Kidney capillary endothelial cell (primary cell): ENCODE data around the gene CYP1A1.
A peak's percentile ranks its signal among the peaks of the same experiment; 100 is the strongest.
"Not testable (repeated sequence)": the region's sequence is repeated elsewhere in the genome, so short reads cannot be mapped to it uniquely, and the experiment has no call there.

ENCODE experiments used
- DNase-seq: peaks from one replicate; pipeline ENCODE4 v3.0.0-alpha.2; 2018; ENCODE audit warnings: low spot score

The CYP1A1 gene

DNA sequence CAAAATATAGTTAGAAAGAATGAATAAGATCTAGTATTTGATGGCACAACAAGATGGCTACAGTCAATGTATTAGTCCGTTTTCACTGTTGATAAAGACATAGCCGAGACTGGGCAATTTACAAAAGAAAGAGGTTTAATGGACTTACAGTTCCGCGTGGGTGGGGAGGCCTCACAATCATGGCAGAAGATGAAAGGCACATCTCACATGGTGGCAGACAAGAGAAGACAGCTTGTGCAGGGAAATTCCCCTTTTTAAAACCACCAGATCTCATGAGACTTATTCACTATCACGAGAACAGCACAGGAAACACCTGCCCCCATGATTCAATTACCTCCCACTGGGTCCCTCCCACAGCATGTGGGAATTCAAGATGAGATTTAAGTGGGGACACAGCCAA lies 12.9 kb upstream of the CYP1A1 start:
- DNase-seq, result not testable (repeated sequence)

DNA sequence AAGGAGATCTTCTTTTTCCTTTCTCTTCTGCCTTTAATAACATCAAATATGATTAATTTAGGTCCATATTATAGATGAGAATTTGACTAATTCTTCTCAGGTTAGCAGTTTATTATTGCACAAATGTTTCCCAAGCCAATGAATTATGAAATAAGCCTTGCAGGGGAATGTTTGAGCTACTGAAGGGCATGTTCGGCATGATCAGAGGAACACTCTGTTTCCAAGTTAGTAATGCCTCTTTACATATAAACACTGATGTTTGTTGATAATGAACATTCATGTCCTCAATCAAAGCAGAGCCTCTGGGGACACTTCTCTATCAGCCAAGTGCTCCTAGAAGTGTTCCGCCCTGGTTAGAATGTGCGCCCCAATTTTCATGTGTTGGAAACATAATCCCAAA lies 10.0 kb upstream of the CYP1A1 start:
- no peak for DNase-seq

DNA sequence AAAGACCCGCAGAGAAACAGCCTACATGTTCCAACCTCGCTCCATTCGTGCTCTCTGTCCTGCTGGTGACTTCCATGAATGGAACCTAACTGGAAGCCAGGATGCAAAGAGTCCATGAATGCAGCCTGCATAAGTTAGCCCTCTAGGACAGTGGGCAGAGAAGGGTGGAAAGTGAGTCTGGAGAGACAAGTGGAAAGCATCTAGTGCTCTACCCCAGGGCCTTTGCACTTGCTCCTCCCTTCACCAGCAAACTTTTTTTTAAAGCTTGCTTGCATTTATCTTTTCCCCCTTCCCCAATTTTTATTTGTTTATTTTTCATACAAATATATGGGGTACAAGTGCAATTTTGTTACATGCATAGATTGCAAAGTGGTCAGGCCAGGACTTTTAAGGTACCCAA lies 7.9 kb upstream of the CYP1A1 start:
- no peak for DNase-seq

DNA sequence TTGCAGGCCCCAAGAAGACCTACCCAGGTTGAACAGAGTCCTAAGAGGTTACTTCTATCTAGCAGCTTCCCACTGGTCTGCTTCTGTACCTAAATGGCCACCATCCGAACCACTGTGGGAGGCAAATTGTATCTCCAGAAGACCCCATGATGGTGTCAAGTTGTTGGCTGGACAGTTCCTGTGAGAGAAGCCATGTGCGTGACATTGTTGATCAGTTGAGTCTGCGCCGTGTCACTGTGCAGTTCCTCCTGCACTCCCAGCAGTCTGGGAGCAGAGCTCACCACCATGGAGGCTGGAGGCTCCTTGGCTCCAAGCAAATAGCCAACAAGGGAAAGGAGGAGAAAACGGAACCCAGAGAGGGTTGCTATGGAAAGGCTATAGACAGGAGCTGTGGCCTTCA lies 7.5 kb upstream of the CYP1A1 start:
- no peak for DNase-seq

DNA sequence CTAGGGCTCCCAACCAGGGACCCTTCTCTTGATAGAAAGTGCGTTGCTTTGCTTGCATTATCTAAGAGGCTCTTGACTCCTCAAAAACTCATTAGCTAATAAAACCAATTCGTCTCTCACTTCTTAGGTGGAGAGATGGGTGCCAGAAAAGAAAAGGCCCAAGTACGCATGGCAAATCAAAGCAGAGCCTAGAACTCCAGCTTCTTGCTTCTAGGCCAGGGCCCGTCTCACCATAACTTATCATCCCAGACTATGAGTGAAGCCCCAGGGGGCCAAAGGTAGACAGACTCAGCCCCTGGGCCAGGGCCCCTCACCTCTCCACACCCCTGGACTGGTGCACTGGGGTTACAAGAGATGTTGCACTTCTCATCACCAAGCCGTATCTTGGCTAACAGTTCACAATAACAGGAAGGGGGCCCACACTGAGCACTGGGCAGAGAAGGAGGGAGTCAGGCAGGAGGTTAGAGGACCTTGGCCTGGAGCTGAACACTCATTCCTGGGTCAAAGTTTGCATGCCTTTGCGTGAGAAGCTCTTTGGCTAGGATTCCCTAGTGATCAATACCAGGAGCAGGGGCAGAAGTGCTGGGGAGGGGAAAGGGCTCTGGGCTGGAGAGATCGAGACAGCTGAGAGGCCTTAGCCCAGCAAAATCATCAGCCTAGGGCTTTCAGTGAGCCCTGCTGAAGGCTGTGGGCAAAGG lies 5.4 kb upstream of the CYP1A1 start:
- no peak for DNase-seq

DNA sequence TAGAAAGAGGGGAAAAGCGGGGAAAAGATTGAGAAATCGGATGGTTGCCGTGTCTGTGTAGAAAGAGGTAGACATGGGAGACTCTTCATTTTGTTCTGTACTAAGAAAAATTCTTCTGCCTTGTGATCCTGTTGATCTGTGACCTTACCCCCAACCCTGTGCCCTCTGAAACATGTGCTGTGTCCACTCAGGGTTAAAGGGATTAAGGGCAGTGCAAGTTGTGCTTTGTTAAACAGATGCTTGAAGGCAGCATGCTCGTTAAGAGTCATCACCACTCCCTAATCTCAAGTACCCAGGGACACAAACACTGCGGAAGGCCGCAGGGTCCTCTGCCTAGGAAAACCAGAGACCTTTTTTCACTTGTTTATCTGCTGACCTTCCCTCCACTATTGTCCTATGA lies 4.0 kb upstream of the CYP1A1 start:
- not testable (repeated sequence) for DNase-seq

DNA sequence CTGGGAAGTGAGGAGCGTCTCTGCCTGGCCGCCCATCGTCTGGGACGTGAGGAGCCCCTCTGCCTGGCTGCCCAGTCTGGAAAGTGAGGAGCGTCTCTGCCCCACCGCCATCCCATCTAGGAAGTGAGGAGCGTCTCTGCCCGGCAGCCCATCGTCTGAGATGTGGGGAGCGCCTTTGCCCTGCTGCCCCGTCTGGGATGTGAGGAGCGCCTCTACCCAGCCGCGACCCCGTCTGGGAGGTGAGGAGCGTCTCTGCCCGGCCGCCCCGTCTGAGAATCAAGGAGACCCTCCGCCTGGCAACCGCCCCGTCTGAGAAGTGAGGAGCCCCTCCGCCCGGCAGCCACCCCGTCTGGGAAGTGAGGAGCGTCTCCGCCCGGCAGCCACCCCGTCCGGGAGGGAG lies 3.4 kb upstream of the CYP1A1 start:
- not testable (repeated sequence) for DNase-seq

DNA sequence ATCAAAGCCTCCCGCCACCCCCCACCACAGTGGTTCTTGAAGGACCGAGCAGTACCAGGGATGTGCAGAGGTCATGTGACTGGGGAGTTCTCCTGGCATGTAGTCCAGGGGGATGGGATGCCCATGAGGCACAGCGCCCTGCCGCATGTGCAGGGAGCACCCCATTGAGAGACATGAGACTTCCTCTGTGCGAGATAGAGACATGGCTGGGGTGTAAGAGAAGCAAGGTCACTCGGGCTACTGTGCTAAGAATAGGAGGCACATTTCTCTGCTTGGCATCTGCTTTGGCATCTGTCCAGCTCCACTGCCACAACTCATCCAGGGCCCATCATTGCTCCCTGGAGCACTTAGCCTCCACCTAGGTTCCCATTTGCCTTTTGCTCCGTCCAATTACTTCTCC lies 2.4 kb upstream of the CYP1A1 start:
- no peak for DNase-seq

DNA sequence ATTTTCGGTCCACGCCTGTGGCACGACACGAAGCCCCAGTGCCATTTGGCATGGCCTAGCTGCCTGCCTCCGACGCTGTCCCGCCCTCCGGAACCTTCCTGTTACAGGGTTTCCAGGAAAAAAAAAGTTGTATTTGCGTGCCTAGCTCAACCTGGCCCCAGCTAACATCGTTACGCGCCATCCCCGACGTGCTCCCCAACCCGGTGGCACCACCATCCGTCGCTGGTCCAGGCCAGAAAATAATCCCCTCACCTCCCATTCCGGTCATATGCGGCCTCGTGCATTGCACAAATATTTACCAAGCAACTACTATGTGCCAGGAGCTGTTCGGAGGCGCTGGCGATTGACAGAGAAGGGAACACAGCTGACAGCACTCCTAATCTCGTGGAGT lies 1.4 kb upstream of the CYP1A1 start:
- no peak for DNase-seq

DNA sequence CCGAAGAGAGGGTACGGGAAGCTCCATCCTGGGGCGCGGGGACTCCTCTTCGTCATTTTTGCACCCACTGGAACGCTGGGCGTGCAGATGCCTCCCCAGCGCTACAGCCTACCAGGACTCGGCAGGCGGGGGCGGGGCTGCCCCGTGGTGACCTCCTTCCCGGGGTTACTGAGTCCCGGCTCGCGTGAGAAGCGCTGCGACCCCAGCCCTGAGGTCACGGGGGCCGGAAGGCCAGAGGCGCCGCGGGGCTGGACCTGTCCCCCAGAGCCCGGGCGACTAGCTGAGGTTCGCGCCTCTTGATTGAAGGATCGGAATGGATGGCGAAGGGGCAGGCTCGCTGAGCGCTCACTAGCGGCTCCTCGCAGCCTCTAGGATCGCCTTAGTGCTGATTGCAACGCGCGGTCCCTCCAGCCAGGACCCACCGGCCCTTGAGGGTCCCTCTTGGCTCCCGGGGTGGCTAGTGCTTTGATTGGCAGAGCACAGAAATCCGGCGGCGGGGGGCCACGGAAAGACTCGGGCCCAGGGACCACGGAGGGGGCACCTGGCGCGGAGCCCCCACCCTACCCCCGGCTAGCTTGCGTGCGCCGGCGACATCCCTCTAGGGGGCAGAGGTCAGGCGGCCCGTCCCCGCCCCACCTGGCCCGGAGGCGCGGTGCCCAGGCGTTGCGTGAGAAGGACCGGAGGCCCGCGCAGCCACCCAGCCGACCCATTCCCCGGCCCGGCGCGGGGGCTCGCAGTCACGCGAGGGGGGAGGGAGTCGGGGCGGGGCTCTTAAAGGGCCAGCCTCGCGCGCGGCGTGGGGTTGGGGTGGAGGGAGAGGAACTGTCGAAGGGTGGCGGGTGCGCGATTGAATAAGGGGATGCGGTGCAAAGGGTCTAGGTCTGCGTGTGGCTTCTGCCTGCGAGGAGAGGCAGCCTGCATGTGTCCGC lies 781 bp upstream of the CYP1A1 start:
- peak; percentile 42 for DNase-seq

DNA sequence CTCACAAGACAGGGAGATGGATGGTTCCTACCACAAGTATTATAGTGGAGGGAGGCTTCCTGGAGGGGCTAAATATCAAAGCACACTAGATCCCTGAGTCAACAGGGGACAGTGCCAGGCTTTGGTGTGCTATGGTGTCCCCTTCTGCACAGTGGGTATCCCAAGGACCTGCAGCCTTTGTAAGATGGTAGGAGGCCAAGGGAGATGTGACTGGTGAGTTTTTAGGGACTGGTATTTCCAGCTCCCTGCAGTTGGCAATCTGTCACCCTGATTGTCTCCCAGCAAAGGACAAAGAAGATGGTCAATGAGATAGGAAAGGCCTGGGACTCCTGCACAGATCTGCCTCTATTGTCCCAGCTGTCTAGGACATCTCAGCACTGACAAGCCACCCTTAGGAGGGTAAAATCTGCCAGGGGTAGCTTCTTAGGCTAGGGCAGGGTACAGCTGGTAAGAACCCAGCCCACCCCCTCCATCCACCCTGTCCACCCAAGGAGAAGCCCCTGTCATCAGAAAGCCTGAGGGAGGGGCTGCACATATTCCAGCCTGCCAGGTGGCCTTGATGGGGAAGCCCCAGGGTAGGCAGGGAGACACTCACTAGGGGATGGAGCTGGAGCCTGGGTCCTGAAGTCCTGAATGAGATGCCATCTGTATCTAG lies 631 bp downstream of the CYP1A1 start:
- no peak for DNase-seq

DNA sequence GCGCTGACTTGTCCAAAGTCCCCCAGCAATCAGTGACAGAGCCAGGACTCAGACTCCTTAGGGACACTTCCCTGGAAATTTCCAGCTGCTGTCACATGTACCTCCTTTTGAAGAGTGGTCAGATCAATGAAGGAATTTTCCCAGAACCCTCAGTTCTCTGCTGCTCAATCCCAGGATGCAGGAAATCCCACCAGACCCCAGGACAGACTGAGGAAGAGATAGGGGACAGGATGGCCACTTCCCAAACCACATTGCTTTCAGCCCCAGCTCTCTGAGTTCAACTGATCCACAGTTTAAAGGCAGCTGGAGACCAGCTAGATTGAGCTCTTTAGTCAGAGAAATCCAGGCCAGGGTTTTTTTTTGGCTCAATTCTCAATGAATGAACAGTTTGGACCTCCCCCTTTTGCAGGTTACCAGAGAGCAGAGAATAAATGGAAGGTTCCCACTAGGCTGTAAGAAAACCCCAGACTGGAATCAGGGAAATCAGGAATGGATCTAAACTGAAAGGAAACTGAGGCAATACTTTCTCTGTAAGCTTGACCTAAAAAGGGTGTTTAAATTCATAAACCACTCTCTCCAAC lies 1.5 kb downstream of the CYP1A1 start:
- peak; percentile 33 for DNase-seq

DNA sequence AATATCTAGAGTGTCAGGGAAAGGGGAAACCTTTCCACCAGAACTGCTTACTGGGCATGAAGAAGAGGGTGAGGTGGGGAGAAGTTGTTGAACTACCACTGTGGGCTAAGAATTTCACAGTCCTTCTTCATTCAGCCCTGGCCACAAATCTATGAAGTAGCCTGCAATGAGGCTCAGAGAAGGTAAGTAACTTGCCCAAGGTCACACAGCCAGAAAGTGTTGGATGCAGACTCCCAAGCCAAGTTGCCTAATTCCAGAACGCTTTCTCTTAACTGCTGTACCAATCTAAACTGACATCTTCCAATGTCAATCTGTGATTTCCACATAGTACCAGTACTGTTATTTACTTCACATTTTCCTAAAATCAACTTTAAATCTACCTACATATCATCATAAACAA lies 2.1 kb downstream of the CYP1A1 start:
- DNase-seq, result no peak

DNA sequence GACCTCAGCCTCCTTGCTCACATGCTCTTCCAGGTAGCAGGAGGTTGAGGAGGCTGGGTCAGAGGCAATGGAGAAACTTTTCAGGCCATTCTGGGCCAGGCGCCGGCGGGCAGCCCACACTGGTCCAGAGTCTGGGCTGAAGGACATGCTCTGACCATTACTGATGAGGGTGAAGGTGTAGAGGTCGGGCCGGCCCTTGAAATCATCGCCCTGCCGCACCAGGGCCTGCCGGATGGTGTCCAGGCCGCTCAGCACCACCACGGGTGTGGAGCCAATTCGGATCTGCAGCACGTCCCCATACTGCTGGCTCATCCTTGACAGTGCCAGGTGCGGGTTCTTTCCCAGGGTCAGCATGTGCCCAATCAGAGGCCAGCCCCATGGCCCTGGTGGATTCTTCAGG lies 2.7 kb downstream of the CYP1A1 start:
- no peak for DNase-seq

DNA sequence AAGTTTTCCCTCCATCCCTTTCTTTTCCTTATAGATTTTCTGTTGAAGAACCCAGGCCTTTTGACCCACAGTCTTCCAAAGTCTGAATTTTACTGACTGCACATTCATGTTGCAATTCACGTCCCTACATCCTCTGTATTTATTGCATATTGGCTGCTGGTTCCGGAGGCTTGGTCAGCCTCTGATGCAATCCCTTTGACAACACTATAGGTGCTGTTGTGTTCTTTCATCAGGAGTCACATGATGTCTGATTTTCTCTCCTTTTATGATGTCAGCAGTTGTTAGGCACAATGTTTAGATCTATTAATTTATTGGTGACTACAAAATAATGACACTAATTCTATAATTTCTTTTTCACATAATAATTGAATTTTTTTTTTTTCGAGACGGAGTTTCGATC lies 8.7 kb downstream of the CYP1A1 start:
- DNase-seq, result no peak

DNA sequence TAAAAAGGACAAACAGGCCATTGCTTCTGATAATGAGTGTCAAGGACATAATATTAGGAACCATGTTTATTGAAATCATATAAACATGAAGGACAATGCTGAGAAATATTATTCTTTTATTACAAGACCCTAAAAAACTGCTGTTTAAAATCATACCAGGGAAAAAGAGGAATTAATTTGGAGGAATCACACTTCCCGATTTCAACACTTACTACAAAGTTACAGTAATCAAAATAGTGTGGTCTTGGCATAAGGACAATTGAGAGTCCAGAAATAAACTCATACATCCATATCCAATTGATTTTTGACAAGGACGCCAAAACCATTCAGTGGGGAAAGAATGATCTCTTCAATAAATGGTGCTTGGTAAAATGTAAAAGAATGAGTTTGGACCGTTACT lies 13.0 kb downstream of the CYP1A1 start:
- no peak for DNase-seq

DNA sequence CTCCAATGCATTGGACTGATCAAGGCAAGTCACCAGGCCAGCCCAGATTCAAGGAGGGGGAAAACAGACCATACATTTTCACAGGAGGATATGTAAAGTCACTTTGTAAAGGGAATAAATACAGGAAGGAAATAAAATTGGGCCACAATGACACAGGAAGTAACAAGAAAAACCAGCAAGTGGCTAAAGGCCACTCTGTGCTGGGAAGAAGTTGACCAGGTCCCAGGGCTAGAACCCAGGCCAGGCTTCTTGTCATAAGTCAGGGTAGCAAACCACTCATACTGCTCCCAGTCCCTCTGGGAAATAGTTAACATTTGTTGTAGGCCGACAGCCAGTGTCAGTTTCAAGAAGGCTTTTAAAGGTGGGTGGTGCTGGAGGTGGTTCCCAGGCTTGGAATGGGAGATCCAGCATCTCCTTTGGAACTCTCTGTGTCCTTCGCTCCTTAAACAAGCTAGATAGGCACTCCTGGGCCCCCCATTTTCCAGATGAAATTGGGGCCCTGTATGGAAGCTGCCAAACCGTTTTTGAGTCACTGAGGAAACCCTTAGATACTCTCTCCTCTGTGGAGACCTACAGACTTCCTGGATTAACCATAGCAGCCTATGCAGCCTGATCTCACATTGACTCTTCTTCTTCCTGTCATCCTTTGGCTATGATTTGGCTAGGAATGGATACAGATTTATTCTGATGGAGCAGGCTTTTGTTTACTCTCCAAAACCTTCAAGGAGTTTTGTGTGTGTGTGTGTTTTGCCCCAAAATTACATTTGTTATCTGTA lies 14.8 kb downstream of the CYP1A1 start:
- DNase-seq, result no peak

DNA sequence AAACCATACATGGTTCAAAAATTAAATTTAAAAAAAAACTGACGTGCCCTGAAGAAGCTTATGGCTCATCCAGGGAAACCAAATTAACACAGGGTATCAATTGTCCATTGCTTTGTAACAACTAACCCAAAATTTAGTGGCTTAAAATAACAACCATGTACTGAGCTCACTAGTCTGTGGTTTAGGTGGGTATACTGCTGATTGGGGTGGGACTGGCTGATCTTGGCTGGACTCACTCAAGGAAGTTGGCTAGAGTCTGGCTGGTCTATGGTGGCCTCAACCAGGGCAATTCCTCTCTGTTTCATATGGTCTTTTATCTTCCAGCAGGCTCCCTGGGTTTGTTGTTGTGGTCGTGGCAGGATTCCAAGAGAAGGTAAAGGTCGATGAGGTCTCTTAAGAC lies 15.4 kb downstream of the CYP1A1 start:
- DNase-seq, result no peak

DNA sequence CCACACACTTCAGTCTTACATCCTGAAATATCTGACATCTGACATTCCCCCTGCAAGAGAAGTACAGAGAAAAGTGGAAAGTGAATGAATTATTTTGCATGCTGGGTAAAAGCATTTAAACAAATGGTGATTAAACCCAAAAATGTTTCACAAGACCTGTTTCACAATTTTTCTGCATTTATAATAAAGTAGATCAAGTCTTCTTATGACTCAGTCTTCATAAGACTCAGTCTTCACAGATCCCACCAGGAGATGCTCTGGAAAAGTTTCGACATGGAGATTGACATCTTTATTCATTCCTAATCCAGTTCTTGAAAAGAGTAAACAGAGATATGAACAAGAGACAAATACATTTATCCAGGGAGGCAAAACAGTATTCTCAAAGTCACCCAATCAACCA lies 16.3 kb downstream of the CYP1A1 start:
- no peak for DNase-seq

DNA sequence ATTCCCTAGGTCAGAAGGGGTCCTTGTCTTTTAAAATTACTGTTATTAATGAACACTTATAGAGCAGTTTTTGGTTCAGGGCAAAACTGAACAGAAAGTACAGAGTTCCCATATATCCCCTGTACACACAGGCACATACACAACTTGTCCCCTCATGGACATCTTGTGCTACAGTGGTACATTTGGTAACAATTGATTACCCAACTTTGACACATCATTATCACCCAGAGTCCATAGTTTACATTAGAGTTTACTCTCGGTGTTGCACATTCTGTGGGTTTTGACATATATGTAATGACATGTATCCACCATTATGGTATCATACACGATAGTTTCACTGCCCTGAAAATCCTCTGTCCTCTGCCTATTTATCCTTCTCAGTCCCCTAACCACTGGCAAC lies 28.5 kb downstream of the CYP1A1 start:
- DNase-seq, result no peak

DNA sequence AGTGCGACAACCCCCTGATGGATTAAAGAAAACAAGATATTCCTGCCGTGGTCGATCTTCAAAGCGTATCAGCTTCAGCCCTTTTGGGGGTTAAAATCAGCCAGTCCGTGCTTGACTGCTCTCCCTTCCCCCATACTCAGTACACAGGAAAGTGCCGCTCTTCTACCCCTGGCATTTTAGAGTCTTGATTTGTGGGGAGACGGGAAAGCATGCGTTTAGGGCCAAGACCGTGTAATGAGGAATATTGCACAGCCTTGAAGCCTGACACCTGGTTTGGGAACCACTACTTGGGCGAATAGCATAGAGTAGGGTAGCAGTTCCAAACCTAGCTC lies 29.0 kb downstream of the CYP1A1 start:
- no peak for DNase-seq
